Transverse colon (tissue), 4 donors: ENCODE results near the gene PGR.

Experiments
- CTCF ChIP-seq, 5 experiments: fragments of 200-600 bp in 3 of 5; fragments of 450-650 bp in 2 of 5; sonication (generic) in 3 of 5; IDR thresholded peaks; 1 replicate in 2 of 5; 2 replicates in 3 of 5; pipeline ENCODE4 v1.5.1; 2016 to 2017; ENCODE audit warnings: antibody characterized with exemption in 5 of 5, inconsistent platforms in 3 of 5, mild to moderate bottlenecking in 2 of 5, moderate library complexity in 1 of 5
- EP300 ChIP-seq: sonication (generic); formaldehyde crosslinking; IDR thresholded peaks from one replicate; pipeline ENCODE4 v1.6.1; 2017; ENCODE audit warnings: antibody characterized with exemption, low read depth
- POLR2A ChIP-seq: fragments of 450-650 bp; IDR thresholded peaks from one replicate; pipeline ENCODE4 v1.6.1; 2016; ENCODE audit warnings: antibody characterized with exemption, mild to moderate bottlenecking, moderate library complexity
- POLR2AphosphoS5 ChIP-seq, 3 donors: sonication (generic); formaldehyde crosslinking; IDR thresholded peaks; one replicate each; pipeline ENCODE4 v1.6.1; 2016; ENCODE audit warnings: antibody characterized with exemption in 3 of 3

- no peak for TF ChIP-seq EP300
- no peak for TF ChIP-seq CTCF (IDR thresholded peaks at IDR 0.05)
- TF ChIP-seq POLR2A: no peak
- no peak for TF ChIP-seq POLR2AphosphoS5 (IDR thresholded peaks at IDR 0.05)
Observed at GRCh38 chr11:101096036-101096704, 33.4 kb downstream of the PGR start.
